ENCODE data around the gene SLC25A24.
"Not testable (repeated sequence)": the region's sequence is repeated elsewhere in the genome, so short reads cannot be mapped to it uniquely, and the experiment has no call there.

SLC25A24 gene

DNA sequence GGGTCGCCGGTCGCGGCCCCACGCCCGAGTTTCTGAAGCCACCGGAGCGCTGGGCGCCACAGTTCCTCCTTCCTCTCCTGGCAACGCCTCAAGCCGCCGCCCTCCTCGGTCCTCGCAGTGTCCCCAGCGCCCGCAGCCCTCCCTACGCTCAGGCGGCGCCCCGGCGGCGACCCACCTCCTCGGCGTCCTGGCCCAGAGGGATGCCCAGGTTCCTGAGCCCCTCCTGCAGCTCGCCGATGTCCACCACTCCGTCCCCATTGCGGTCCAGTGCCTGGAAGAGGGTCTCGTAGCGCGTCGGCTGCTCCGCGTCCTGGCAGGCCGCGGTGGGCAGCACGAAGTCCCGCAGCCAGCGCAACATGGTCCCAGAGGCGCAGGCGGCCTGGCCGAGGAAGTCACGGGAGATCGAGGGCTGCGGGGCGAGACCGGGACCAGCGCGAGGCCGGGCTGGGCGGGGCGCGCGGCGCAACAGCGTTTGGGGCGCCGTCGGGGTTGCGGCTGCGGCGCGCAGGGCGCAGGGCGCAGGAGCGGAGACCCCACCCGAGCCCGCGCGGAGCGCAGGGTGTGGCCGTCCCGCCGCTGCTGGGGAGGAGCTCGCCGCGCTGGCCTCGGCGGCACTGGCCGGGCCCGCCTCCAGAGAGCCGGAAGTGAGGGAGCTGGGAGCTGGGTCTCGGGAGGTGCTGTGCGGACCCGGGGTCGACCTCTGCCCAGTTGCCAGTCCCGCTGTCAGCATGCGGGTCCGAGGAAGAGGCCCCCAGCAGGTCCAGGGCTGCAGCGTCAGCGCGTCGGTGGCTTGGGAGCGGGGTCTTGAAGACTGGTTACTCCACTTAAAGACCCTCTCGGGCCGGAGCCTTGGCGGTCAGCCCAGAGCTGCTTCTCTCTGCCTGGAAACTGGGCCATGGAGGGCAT lies at the start of gene SLC25A24:
Gene SLC25A24 (minus strand): TSS at position 563 of the 906 bp plus-strand sequence. CDS start 205 bp downstream, at position 358.
- no peaks in the 10 kb centered on the region for H3K36me3 ChIP-seq (ENCODE audit: insufficient read depth, low read length)
- no peaks in the 10 kb centered on the region for H3K79me2 ChIP-seq (ENCODE audit: insufficient read depth, low read length)
- peak within 1 kb of the TSS; percentile 42; the same call in 1 of the 2 replicates for H3K9ac ChIP-seq (ENCODE audit: low read length)
- no peak within 1 kb of the TSS for H2AFZ ChIP-seq (ENCODE audit: low read length)
- no peaks in the 10 kb centered on the region for H3F3A ChIP-seq (ENCODE audit: insufficient read depth, low read length)
- H4K20me1 ChIP-seq (ENCODE audit: insufficient read depth, low read length): no peaks in the 10 kb centered on the region
- H3K9me2 ChIP-seq (ENCODE audit: low read depth, low read length): no peaks in the 10 kb centered on the region
- H3K4me1 ChIP-seq (ENCODE audit: insufficient read depth, low read length, severe bottlenecking): peaks cover 6% of the 10 kb centered on the region
- H3K4me2 ChIP-seq (ENCODE audit: low read length): peak within 1 kb of the TSS; percentile 78
- H3K27me3 ChIP-seq (ENCODE audit: insufficient read depth, low read length): no peaks in the 10 kb centered on the region
- TF ChIP-seq, protein P1, sequence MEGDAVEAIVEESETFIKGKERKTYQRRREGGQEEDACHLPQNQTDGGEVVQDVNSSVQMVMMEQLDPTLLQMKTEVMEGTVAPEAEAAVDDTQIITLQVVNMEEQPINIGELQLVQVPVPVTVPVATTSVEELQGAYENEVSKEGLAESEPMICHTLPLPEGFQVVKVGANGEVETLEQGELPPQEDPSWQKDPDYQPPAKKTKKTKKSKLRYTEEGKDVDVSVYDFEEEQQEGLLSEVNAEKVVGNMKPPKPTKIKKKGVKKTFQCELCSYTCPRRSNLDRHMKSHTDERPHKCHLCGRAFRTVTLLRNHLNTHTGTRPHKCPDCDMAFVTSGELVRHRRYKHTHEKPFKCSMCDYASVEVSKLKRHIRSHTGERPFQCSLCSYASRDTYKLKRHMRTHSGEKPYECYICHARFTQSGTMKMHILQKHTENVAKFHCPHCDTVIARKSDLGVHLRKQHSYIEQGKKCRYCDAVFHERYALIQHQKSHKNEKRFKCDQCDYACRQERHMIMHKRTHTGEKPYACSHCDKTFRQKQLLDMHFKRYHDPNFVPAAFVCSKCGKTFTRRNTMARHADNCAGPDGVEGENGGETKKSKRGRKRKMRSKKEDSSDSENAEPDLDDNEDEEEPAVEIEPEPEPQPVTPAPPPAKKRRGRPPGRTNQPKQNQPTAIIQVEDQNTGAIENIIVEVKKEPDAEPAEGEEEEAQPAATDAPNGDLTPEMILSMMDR (IDR thresholded peaks at IDR 0.05; ENCODE audit: low read length): no peak
- TF ChIP-seq EZH2 (IDR thresholded peaks at IDR 0.05; ENCODE audit: borderline replicate concordance, low read length): no peak
- H3K27ac ChIP-seq (ENCODE audit: low read depth, low read length, poor library complexity, severe bottlenecking): no peak within 1 kb of the TSS
- H3K4me3 ChIP-seq (ENCODE audit: low read depth, low read length, poor library complexity, severe bottlenecking): peak within 1 kb of the TSS; percentile 65
- no peaks in the 10 kb centered on the region for H3K9me3 ChIP-seq (ENCODE audit: low read length)

DNA sequence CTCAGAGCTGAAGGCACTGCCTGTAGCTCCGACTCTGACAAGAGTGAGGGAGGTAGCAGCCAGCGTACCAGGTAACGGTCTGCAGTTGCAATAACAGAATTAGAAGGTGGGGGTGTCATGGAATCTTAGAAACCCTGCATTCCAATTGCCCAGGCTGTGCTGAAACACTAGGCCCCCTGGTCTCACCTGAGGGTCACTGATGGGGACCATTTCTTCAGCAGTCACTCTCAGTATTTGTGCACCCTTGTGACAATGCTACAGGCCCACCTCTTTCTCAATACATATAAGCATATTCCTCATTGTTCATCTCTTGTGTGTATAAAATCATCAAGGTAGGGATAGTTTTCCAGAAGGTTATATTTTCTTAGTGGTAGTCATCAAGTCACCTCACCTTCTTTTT lies 43.8 kb upstream of the SLC25A24 start, which contains the start of gene NBPF4:
Gene NBPF4 (minus strand): TSS at position 101 of the 400 bp plus-strand sequence. CDS start 315 bp downstream, outside the sequence.
- H3K27me3 ChIP-seq (ENCODE audit: insufficient read depth, low read length); H3K9me3 ChIP-seq (ENCODE audit: low read length); H3K4me1 ChIP-seq (ENCODE audit: insufficient read depth, low read length, severe bottlenecking); H3K27ac ChIP-seq (ENCODE audit: low read depth, low read length, poor library complexity, severe bottlenecking); H3K4me2 ChIP-seq (ENCODE audit: low read length); H3K9ac ChIP-seq (ENCODE audit: low read length); H3K36me3 ChIP-seq (ENCODE audit: insufficient read depth, low read length); H3K4me3 ChIP-seq (ENCODE audit: low read depth, low read length, poor library complexity, severe bottlenecking); H3K9me2 ChIP-seq (ENCODE audit: low read depth, low read length); H3K79me2 ChIP-seq (ENCODE audit: insufficient read depth, low read length); H4K20me1 ChIP-seq (ENCODE audit: insufficient read depth, low read length); H3F3A ChIP-seq (ENCODE audit: insufficient read depth, low read length); H2AFZ ChIP-seq (ENCODE audit: low read length): not testable (repeated sequence)

DNA sequence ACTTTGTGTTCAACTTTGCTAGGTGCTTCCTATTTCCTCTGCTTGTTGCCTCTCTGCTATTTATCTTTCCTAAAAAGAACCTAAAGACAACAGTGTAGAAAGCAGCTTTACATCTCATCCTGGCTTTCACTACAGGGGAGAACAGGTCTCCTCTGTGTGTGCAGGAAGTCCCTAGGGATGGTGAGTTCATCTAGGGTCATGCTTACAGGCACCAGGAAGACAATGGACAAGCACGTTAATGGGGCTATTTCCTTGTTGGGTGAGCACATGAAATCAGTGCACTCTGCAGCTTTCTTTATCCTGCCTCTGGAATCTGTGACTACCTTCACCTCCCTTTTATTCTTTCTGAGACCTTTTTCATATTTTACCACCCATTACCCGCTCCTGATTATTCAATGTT lies 39.3 kb upstream of the SLC25A24 start:
- H3F3A ChIP-seq (ENCODE audit: insufficient read depth, low read length); H3K9me2 ChIP-seq (ENCODE audit: low read depth, low read length); H3K27ac ChIP-seq (ENCODE audit: low read depth, low read length, poor library complexity, severe bottlenecking); H3K9ac ChIP-seq (ENCODE audit: low read length); H3K79me2 ChIP-seq (ENCODE audit: insufficient read depth, low read length); H3K9me3 ChIP-seq (ENCODE audit: low read length); H3K36me3 ChIP-seq (ENCODE audit: insufficient read depth, low read length); H2AFZ ChIP-seq (ENCODE audit: low read length); H3K27me3 ChIP-seq (ENCODE audit: insufficient read depth, low read length); H4K20me1 ChIP-seq (ENCODE audit: insufficient read depth, low read length); H3K4me2 ChIP-seq (ENCODE audit: low read length); H3K4me1 ChIP-seq (ENCODE audit: insufficient read depth, low read length, severe bottlenecking); H3K4me3 ChIP-seq (ENCODE audit: low read depth, low read length, poor library complexity, severe bottlenecking): not testable (repeated sequence)

DNA sequence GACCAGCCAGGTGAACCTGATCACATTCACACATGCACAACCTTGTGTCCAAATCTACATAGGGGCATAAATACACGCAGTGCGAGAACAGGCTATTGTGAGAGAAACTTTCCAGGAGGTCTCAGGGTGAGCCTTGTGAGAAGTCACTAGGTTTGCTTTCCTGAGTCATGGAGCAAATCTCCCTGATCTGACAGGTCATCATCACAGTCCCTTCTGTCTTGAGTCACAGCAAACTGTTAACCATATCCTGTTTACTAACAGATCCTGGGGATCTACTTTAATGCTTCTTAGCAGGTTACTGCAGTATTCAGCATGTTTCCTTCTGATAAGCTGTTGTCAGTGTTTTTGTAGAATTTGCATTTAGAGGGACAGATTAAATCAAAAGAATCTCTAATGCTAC lies 35.2 kb upstream of the SLC25A24 start:
- H4K20me1 ChIP-seq (ENCODE audit: insufficient read depth, low read length); H3K36me3 ChIP-seq (ENCODE audit: insufficient read depth, low read length); H2AFZ ChIP-seq (ENCODE audit: low read length); H3K9me3 ChIP-seq (ENCODE audit: low read length); H3K4me3 ChIP-seq (ENCODE audit: low read depth, low read length, poor library complexity, severe bottlenecking); H3K27ac ChIP-seq (ENCODE audit: low read depth, low read length, poor library complexity, severe bottlenecking); H3K4me2 ChIP-seq (ENCODE audit: low read length); H3K79me2 ChIP-seq (ENCODE audit: insufficient read depth, low read length); H3F3A ChIP-seq (ENCODE audit: insufficient read depth, low read length); H3K9ac ChIP-seq (ENCODE audit: low read length); H3K27me3 ChIP-seq (ENCODE audit: insufficient read depth, low read length); H3K4me1 ChIP-seq (ENCODE audit: insufficient read depth, low read length, severe bottlenecking); H3K9me2 ChIP-seq (ENCODE audit: low read depth, low read length): not testable (repeated sequence)

DNA sequence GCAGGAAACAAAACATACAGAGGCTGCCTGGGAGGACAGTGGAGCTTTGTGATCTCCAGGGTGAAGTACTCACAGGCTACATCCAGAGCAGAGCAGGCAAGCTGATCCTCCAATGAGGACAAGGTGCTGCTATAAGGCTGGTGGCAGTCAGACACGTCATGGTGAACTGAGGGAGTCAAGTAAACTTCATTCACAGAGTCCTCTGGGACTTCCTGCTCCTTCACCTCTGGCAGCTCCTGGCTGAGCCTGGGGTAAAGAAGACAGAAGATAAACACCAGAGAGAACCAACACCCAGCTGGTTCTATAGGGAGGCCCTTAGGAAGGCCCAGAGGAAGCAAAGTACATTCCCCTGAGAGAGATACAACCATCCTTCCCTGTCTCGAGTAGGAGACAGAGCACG lies 32.0 kb upstream of the SLC25A24 start:
- H3F3A ChIP-seq (ENCODE audit: insufficient read depth, low read length); H4K20me1 ChIP-seq (ENCODE audit: insufficient read depth, low read length); H3K9ac ChIP-seq (ENCODE audit: low read length); H3K36me3 ChIP-seq (ENCODE audit: insufficient read depth, low read length); H3K27me3 ChIP-seq (ENCODE audit: insufficient read depth, low read length); H3K4me3 ChIP-seq (ENCODE audit: low read depth, low read length, poor library complexity, severe bottlenecking); H3K79me2 ChIP-seq (ENCODE audit: insufficient read depth, low read length); H2AFZ ChIP-seq (ENCODE audit: low read length); H3K4me2 ChIP-seq (ENCODE audit: low read length); H3K4me1 ChIP-seq (ENCODE audit: insufficient read depth, low read length, severe bottlenecking); H3K9me2 ChIP-seq (ENCODE audit: low read depth, low read length); H3K27ac ChIP-seq (ENCODE audit: low read depth, low read length, poor library complexity, severe bottlenecking); H3K9me3 ChIP-seq (ENCODE audit: low read length): not testable (repeated sequence)

DNA sequence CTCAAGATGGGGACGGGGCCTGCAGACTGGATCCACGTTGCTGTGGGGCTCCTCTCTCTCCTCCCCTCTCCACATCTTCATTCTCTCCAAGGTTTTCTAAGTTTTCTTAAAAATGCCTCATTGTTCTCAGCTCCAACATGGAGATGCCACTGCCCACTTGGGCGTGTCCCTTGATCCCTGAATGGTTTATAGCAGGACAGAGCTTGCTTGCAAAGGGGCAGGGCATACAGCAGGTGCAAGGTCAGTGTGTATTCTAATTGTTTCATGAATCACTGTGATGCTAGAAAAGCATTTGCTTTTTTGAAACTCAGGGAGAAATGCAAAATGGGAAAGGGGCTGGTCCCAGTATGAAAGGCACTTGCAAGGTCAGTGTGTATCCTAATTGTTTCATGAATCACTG lies 29.8 kb upstream of the SLC25A24 start:
- not testable (repeated sequence) for H3K4me2 ChIP-seq (ENCODE audit: low read length); H3K4me3 ChIP-seq (ENCODE audit: low read depth, low read length, poor library complexity, severe bottlenecking)

More for the DNA sequence above, 29.8 kb upstream of the SLC25A24 start:
- not testable (repeated sequence) for H4K20me1 ChIP-seq (ENCODE audit: insufficient read depth, low read length); H3K27me3 ChIP-seq (ENCODE audit: insufficient read depth, low read length); H3K27ac ChIP-seq (ENCODE audit: low read depth, low read length, poor library complexity, severe bottlenecking); H3F3A ChIP-seq (ENCODE audit: insufficient read depth, low read length); H3K79me2 ChIP-seq (ENCODE audit: insufficient read depth, low read length); H3K9me2 ChIP-seq (ENCODE audit: low read depth, low read length); H3K36me3 ChIP-seq (ENCODE audit: insufficient read depth, low read length); H2AFZ ChIP-seq (ENCODE audit: low read length); H3K9me3 ChIP-seq (ENCODE audit: low read length); H3K9ac ChIP-seq (ENCODE audit: low read length); H3K4me1 ChIP-seq (ENCODE audit: insufficient read depth, low read length, severe bottlenecking)

All from OCI-LY1 (cell line).